NT2/D1 (cell line): ENCODE results near the gene MFAP2.

Source experiments
- DNase-seq: peaks from one replicate; pipeline ENCODE4 v3.0.0-alpha.2; 2011; ENCODE audit warnings: low read depth, low spot score
- H3K27me3 ChIP-seq: 2 replicates; pipeline ENCODE4 v1.6.0; 2011; ENCODE audit warnings: mild to moderate bottlenecking; ENCODE audit not compliant: insufficient read length, insufficient read depth
- H3K36me3 ChIP-seq: 2 replicates; pipeline ENCODE4 v1.6.1; 2011; ENCODE audit warnings: mild to moderate bottlenecking, low read length, mixed read lengths; ENCODE audit not compliant: insufficient read depth, insufficient read length
- H3K4me1 ChIP-seq: 2 replicates; pipeline ENCODE4 v1.5.1; 2011; ENCODE audit not compliant: insufficient read depth, insufficient read length
- H3K4me3 ChIP-seq: 2 replicates; pipeline ENCODE4 v1.5.1; 2011; ENCODE audit warnings: low read depth; ENCODE audit not compliant: insufficient read length
- H3K9ac ChIP-seq: 2 replicates; pipeline ENCODE4 v1.6.0; 2011; ENCODE audit warnings: low read depth; ENCODE audit not compliant: insufficient read length
- H3K9me3 ChIP-seq: 2 replicates; pipeline ENCODE4 v1.5.1; 2011; ENCODE audit warnings: mild to moderate bottlenecking, low read length; ENCODE audit not compliant: insufficient read depth
- SUZ12 ChIP-seq: IDR thresholded peaks from 2 replicates; pipeline ENCODE4 v1.6.1; 2011; ENCODE audit not compliant: insufficient read length, insufficient read depth; ENCODE audit errors: extremely low read depth
- YY1 ChIP-seq: IDR thresholded peaks from 2 replicates; pipeline ENCODE4 v1.6.1; 2011; ENCODE audit not compliant: insufficient read length, insufficient read depth
- ZNF274 ChIP-seq: IDR thresholded peaks from 2 replicates; pipeline ENCODE4 v1.6.1; 2011; ENCODE audit warnings: mild to moderate bottlenecking, low read depth, low read length

MFAP2 gene

GRCh38 chr1:16927711-16928485 is 52.5 kb downstream of the MFAP2 start:
- no peaks in the 10 kb centered on the region for H3K27me3 ChIP-seq
- H3K36me3 ChIP-seq, result peaks cover 20% of the 10 kb centered on the region
- H3K9ac ChIP-seq, result peak overlapping the region; percentile 32
- H3K4me1 ChIP-seq, result peaks cover 45% of the 10 kb centered on the region
- H3K4me3 ChIP-seq, result no peak overlapping the region
- DNase-seq, result no peak
- no peaks in the 10 kb centered on the region for H3K9me3 ChIP-seq
- TF ChIP-seq SUZ12 (no peak), ZNF274 (no peak), YY1 (no peak)

- H3K9me3 ChIP-seq, result no peaks in the 10 kb centered on the region
- peaks cover 20% of the 10 kb centered on the region for H3K36me3 ChIP-seq
- TF ChIP-seq ZNF274 (no peak), YY1 (no peak), SUZ12 (no peak)
- H3K9ac ChIP-seq, result peak overlapping the region; percentile 32
- no peak for DNase-seq
- H3K4me1 ChIP-seq, result peaks cover 50% of the 10 kb centered on the region
- no peaks in the 10 kb centered on the region for H3K27me3 ChIP-seq
- H3K4me3 ChIP-seq, result no peak overlapping the region
Measured at GRCh38 chr1:16927256-16927655, 53.2 kb downstream of the MFAP2 start.

GRCh38 chr1:16926491-16927073 is 53.8 kb downstream of the MFAP2 start:
- Histone ChIP-seq H3K9me3 (no peaks in the 10 kb centered on the region), H3K9ac (peak overlapping the region; percentile 32), H3K4me1 (peaks cover 50% of the 10 kb centered on the region), H3K27me3 (no peaks in the 10 kb centered on the region), H3K4me3 (no peak overlapping the region), H3K36me3 (peaks cover 19% of the 10 kb centered on the region)
- TF ChIP-seq SUZ12, result no peak
- TF ChIP-seq ZNF274, result no peak
- TF ChIP-seq YY1, result no peak
- DNase-seq, result peak; percentile 93

- H3K9ac ChIP-seq, result peak overlapping the region; percentile 53
- H3K4me1 ChIP-seq, result peaks cover 50% of the 10 kb centered on the region
- no peak for TF ChIP-seq SUZ12
- no peak for TF ChIP-seq YY1
- no peak for TF ChIP-seq ZNF274
- H3K9me3 ChIP-seq, result no peaks in the 10 kb centered on the region
- H3K4me3 ChIP-seq, result no peak overlapping the region
- peaks cover 14% of the 10 kb centered on the region for H3K36me3 ChIP-seq
- no peaks in the 10 kb centered on the region for H3K27me3 ChIP-seq
- no peak for DNase-seq
Measured at GRCh38 chr1:16925635-16926490, 54.6 kb downstream of the MFAP2 start.

- TF ChIP-seq SUZ12 (no peak), YY1 (no peak), ZNF274 (no peak)
- Histone ChIP-seq H3K9me3 (no peaks in the 10 kb centered on the region), H3K27me3 (no peaks in the 10 kb centered on the region), H3K9ac (no peak overlapping the region), H3K36me3 (peaks cover 12% of the 10 kb centered on the region), H3K4me1 (peaks cover 48% of the 10 kb centered on the region), H3K4me3 (no peak overlapping the region)
- no peak for DNase-seq
Measured at GRCh38 chr1:16924919-16925477, 55.4 kb downstream of the MFAP2 start.
